Stomach (tissue), 19 donors: ENCODE measurements around the gene UBAP2L. TPM values are rescaled to one million over a fixed set of nuclear protein-coding genes. Genes with fewer than 3 reads are reported as not detected.
A peak's percentile ranks its signal among the peaks of the same experiment; 100 is the strongest.

Source experiments
- DNase-seq, 2 donors: peaks; one replicate each; pipeline versions ENCODE4 v3.0.0 to v3.0.0-alpha.2; 2013 to 2019
- H3K27ac ChIP-seq, 5 donors: fragments of 200-600 bp in 4 of 5; sonication (generic) in 4 of 5; one replicate each; pipeline ENCODE4 v1.5.1; 2013 to 2019; ENCODE audit warnings: mild to moderate bottlenecking in 1 of 5, moderate library complexity in 1 of 5
- H3K27me3 ChIP-seq, 3 donors: fragments of 200-600 bp; sonication (generic); one replicate each; pipeline ENCODE4 v1.5.1; 2017 to 2019; ENCODE audit warnings: mixed run types in 1 of 3
- H3K36me3 ChIP-seq, 4 donors: fragments of 200-600 bp; sonication (generic); 1 replicate in 3 of 4; 2 replicates in 1 of 4; pipeline ENCODE4 v1.5.1; 2016 to 2019
- H3K4me1 ChIP-seq, 4 donors: fragments of 200-600 bp; sonication (generic); one replicate each; pipeline ENCODE4 v1.5.1; 2016 to 2019
- H3K4me3 ChIP-seq, 4 donors: fragments of 200-600 bp; sonication (generic) in 3 of 4; one replicate each; pipeline ENCODE4 v1.5.1; 2016 to 2019; ENCODE audit warnings: mild to moderate bottlenecking in 1 of 4
- H3K9me3 ChIP-seq, 4 donors: fragments of 200-600 bp; sonication (generic); one replicate each; pipeline ENCODE4 v1.5.1; 2016 to 2019
- CTCF ChIP-seq, 7 experiments: fragments of 450-650 bp in 4 of 7; fragments of 200-600 bp in 3 of 7; sonication (generic) in 3 of 7; IDR thresholded peaks; one replicate each; pipeline ENCODE4 v1.5.1; 2016 to 2019; ENCODE audit warnings: antibody characterized with exemption in 7 of 7, control low read depth in 2 of 7, mild to moderate bottlenecking in 1 of 7
- EP300 ChIP-seq: sonication (generic); formaldehyde crosslinking; IDR thresholded peaks from one replicate; pipeline ENCODE4 v1.6.1; 2017; ENCODE audit warnings: antibody characterized with exemption
- POLR2A ChIP-seq, 4 donors: fragments of 450-650 bp; IDR thresholded peaks; one replicate each; pipeline ENCODE4 v1.6.1; 2016; ENCODE audit warnings: antibody characterized with exemption in 4 of 4, control low read depth in 2 of 4, mild to moderate bottlenecking in 1 of 4, moderate library complexity in 1 of 4
- POLR2AphosphoS5 ChIP-seq, 3 donors: sonication (generic); formaldehyde crosslinking; IDR thresholded peaks; one replicate each; pipeline ENCODE4 v1.6.1; 2016; ENCODE audit warnings: antibody characterized with exemption in 3 of 3
- WGBS, 5 donors: extraction: QIAGEN DNeasy Blood & Tissue Kit in 3 of 5; methylation state at CpG; one replicate each; pipeline versions ENCODE4 v1.1.5 to v1.1.7; 2013 to 2018; 5-methylcytosine and 5-hydroxymethylcytosine counted together
- intact Hi-C: fragments of 100-400 bp; cut with DNase I; formaldehyde crosslinking; loops from one replicate; pipeline ENCODE4 v1.15.1; 2023; ENCODE audit warnings: low total_unique reads
- long read RNA-seq, 10 donors: transcript quantifications; one replicate each; lab custom pipeline, GENCODE V29; 2026
- polyA plus RNA-seq, 3 donors: library from polyadenylated mRNA; stranded (reverse); fragments of 200-250 nt; gene quantifications; one replicate each; pipeline ENCODE4 v1.2.3, GENCODE V29; 2013
- total RNA-seq, 5 donors: library from RNA; depleted of rRNA; stranded (reverse); fragments of >200 nt; gene quantifications; one replicate each; pipeline versions ENCODE4 v1.1.0 to v1.2.3, GENCODE V29; 2014 to 2016
- donor health status: healthy with polysubstance abuse.
- donor health status: Bipolar disorder and iron deficiency.
- donor health status: healthy.

Gene UBAP2L, protein sequence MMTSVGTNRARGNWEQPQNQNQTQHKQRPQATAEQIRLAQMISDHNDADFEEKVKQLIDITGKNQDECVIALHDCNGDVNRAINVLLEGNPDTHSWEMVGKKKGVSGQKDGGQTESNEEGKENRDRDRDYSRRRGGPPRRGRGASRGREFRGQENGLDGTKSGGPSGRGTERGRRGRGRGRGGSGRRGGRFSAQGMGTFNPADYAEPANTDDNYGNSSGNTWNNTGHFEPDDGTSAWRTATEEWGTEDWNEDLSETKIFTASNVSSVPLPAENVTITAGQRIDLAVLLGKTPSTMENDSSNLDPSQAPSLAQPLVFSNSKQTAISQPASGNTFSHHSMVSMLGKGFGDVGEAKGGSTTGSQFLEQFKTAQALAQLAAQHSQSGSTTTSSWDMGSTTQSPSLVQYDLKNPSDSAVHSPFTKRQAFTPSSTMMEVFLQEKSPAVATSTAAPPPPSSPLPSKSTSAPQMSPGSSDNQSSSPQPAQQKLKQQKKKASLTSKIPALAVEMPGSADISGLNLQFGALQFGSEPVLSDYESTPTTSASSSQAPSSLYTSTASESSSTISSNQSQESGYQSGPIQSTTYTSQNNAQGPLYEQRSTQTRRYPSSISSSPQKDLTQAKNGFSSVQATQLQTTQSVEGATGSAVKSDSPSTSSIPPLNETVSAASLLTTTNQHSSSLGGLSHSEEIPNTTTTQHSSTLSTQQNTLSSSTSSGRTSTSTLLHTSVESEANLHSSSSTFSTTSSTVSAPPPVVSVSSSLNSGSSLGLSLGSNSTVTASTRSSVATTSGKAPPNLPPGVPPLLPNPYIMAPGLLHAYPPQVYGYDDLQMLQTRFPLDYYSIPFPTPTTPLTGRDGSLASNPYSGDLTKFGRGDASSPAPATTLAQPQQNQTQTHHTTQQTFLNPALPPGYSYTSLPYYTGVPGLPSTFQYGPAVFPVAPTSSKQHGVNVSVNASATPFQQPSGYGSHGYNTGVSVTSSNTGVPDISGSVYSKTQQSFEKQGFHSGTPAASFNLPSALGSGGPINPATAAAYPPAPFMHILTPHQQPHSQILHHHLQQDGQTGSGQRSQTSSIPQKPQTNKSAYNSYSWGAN
- total RNA-seq (100 to 1,000 TPM in 2 of 5 donors, 10 to 100 TPM in 3; 25.2 to 109 (median 90.6) TPM), polyA plus RNA-seq (10 to 100 TPM; 41.1 to 44.8 (median 43.4) TPM)
- long read RNA-seq, donor 1, partial matches to known transcripts = 26 of 26 reads
- long read RNA-seq, donor 1, other reads (novel, unspliced or antisense) = 0 of 26 reads
- long read RNA-seq, donor 2, partial matches to known transcripts = 40 of 101 reads
- long read RNA-seq, donor 2, other reads (novel, unspliced or antisense) = 61 of 101 reads
- long read RNA-seq, donor 3, partial matches to known transcripts = 0 of 2 reads
- long read RNA-seq, donor 3, other reads (novel, unspliced or antisense) = 0 of 2 reads
- long read RNA-seq, donor 4 = 0 reads
- long read RNA-seq, donor 5, partial matches to known transcripts = 45 of 48 reads
- long read RNA-seq, donor 5, other reads (novel, unspliced or antisense) = 0 of 48 reads
- long read RNA-seq, donor 6 = 0 reads
- long read RNA-seq, donor 7, partial matches to known transcripts = 12 of 15 reads
- long read RNA-seq, donor 7, other reads (novel, unspliced or antisense) = 0 of 15 reads
- long read RNA-seq, donor 8, partial matches to known transcripts = 38 of 40 reads
- long read RNA-seq, donor 8, other reads (novel, unspliced or antisense) = 0 of 40 reads
- long read RNA-seq, donor 9, partial matches to known transcripts = 49 of 50 reads
- long read RNA-seq, donor 9, other reads (novel, unspliced or antisense) = 0 of 50 reads
- long read RNA-seq, donor 10, partial matches to known transcripts = 10 of 37 reads
- long read RNA-seq, donor 10, other reads (novel, unspliced or antisense) = 26 of 37 reads

DNA sequence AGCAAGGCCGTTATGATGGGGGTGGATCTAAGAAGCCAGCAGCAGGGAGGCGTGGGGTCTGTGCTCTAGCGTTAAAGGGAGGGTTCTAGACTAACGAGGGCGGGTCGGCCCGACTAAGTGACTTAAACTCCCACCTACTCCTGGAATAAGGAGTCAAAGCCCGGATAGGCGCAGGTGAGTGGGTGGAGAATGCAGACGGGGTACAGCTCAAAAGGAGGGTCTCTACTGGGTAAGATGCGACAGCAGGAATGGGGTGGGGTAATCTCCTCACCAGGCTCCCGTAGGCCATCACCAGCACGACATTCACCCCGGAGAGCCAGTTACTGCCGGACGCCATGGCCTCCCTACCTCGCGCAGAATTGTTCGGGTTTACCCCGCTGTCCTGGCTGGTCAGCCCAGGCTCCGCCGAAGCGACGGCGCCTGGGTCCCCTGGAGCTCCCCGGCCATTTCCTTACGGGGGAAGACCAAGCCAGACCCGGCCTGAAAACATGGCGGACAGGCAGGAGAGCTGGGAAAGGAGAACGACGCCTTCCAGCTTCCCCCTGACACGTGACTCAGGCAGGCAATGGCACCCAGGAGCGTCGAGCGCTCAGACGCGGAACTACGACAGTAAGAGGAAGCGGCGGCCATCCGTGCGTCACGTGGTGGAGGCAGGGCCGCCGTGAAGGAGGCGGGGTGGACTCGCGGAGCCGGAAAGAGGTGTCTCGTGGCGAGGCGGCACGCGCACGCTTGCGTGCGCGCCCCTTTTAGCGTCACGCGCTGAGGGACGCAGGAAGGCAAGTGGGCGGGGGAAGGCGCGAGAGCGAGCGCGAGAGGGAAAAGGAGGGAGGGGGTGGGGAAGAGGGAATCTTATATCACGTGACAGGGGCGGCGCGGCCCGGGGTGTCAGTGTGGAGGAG, at the start of gene UBAP2L:
Gene UBAP2L, plus strand, starts transcription at position 885 of the 899 bp plus-strand sequence. CDS start 4,169 bp downstream, outside the sequence.
- H3K4me1 ChIP-seq = peaks cover 45 to 78% (median 68%) of the 10 kb centered on the region in 4 donors

GRCh38 chr1:154171223-154171583, 49.6 kb upstream of the UBAP2L start:
- WGBS, 5 donors = 87 to 95% (median 93%) methylated on average over 4 of the region's 4 CpGs

More for the DNA sequence above, at the start of gene UBAP2L:
- WGBS, 5 donors = 0 to 1% (median 0%) methylated on average over 26 to 73 of the region's 73 CpGs
- peak within 1 kb of the TSS; percentile 96 to 100 (median 100) for H3K27ac ChIP-seq
- intact Hi-C loops = no loop called here
- DNase-seq = peak; percentile 99 to 100
- H3K9me3 ChIP-seq = no peaks in the 10 kb centered on the region
- peaks cover 17 to 34% (median 31%) of the 10 kb centered on the region in 4 donors for H3K36me3 ChIP-seq
- TF ChIP-seq EP300 (peak; percentile 51), CTCF (IDR thresholded peaks at IDR 0.05) (peak in 1 of 7 experiments; percentile 4), POLR2A (IDR thresholded peaks at IDR 0.05) (no peak), POLR2AphosphoS5 (IDR thresholded peaks at IDR 0.05) (peak; percentile 98 to 100 (median 99))
- H3K27me3 ChIP-seq = no peaks in the 10 kb centered on the region
- H3K4me3 ChIP-seq = peak within 1 kb of the TSS; percentile 81 to 99 (median 86)

More at GRCh38 chr1:154171223-154171583, 49.6 kb upstream of the UBAP2L start:
- no peak for TF ChIP-seq POLR2AphosphoS5 (IDR thresholded peaks at IDR 0.05)
- no peak for TF ChIP-seq POLR2A (IDR thresholded peaks at IDR 0.05)
- no peak for TF ChIP-seq EP300
- TF ChIP-seq CTCF (IDR thresholded peaks at IDR 0.05) = no peak
- DNase-seq = no peak
- H3K27me3 ChIP-seq = no peaks in the 10 kb centered on the region
- intact Hi-C loops = no loop called here
- H3K36me3 ChIP-seq = peaks cover 97 to 100% (median 98%) of the 10 kb centered on the region in 4 donors
- H3K4me3 ChIP-seq = no peak overlapping the region
- H3K9me3 ChIP-seq = no peaks in the 10 kb centered on the region
- no peak overlapping the region for H3K27ac ChIP-seq
- H3K4me1 ChIP-seq = peaks cover 5 to 10% (median 7%) of the 10 kb centered on the region in 4 donors
